ENCODE measurements around the gene PAXIP1.

The PAXIP1 gene

DNA sequence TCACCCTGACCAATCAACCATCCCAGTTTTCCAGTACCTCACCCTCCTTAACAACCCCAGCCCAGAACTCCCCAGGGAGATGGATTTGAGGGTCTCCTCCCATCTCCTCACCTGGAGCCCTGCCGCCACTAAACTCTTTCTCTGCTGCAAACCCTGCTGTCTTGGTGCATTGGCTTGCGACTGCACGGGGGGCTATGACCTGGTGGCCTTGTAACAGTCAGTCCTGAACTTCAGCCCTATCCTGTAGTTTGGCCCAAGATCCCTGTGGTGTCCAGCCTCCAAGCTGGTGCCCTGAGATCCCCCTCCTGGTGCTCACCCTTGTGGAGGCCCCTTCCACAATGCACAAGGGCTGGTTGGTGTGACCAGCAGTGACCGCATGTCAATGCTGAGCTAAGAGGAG, 91.9 kb downstream of the PAXIP1 start:
- H3K27me3 ChIP-seq (replicated peaks), result peaks cover 7% of the 10 kb centered on the region
- H3K27ac ChIP-seq, result no peak overlapping the region
- no peak for TF ChIP-seq CTCF (IDR thresholded peaks at IDR 0.05; ENCODE audit: low read depth, low read length, missing control alignments)
- H3K4me3 ChIP-seq (ENCODE audit: low read depth, low read length), result no peak overlapping the region
- no peaks in the 10 kb centered on the region for H3K36me3 ChIP-seq (replicated peaks)
- no peak for DNase-seq
- in situ Hi-C loops (cut with HindIII; ENCODE audit: low pct_ligation_motif_present, low sequenced_read_pairs), result no loop called here

DNA sequence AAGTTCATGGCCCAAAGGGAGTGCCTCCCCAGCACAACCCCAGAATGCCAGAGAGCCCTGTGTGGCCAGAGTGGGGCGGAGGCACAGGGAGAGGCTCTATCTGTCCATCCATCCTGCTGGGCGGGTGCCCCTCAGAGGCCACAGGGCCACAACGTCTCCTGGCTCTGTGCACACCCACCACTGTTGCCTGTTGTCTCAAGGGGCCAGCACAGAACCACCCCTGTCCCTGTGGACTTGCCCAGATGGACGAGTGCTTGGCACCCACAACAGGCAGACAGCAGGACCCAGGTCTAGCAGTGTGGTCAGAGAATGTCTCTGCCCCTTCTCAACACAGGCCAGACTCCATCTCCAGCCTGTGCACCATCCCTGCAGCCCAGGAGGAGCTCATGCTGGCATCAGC, 92.8 kb downstream of the PAXIP1 start:
- no peak overlapping the region for H3K27ac ChIP-seq
- H3K27me3 ChIP-seq (replicated peaks), result peaks cover 7% of the 10 kb centered on the region
- no peaks in the 10 kb centered on the region for H3K36me3 ChIP-seq (replicated peaks)
- no peak for DNase-seq
- no peak overlapping the region for H3K4me3 ChIP-seq (ENCODE audit: low read depth, low read length)
- no peak for TF ChIP-seq CTCF (IDR thresholded peaks at IDR 0.05; ENCODE audit: low read depth, low read length, missing control alignments)
- in situ Hi-C loops (cut with HindIII; ENCODE audit: low pct_ligation_motif_present, low sequenced_read_pairs), result no loop called here

- Histone ChIP-seq H3K27me3 (replicated peaks) (peaks cover 7% of the 10 kb centered on the region), H3K4me3 (ENCODE audit: low read depth, low read length) (no peak overlapping the region), H3K27ac (no peak overlapping the region), H3K36me3 (replicated peaks) (no peaks in the 10 kb centered on the region)
- no peak for DNase-seq
- in situ Hi-C loops (cut with HindIII; ENCODE audit: low pct_ligation_motif_present, low sequenced_read_pairs), result no loop called here
- TF ChIP-seq CTCF (IDR thresholded peaks at IDR 0.05; ENCODE audit: low read depth, low read length, missing control alignments), result no peak
Measured at GRCh38 chr7:154909241-154910105, 93.5 kb downstream of the PAXIP1 start.

DNA sequence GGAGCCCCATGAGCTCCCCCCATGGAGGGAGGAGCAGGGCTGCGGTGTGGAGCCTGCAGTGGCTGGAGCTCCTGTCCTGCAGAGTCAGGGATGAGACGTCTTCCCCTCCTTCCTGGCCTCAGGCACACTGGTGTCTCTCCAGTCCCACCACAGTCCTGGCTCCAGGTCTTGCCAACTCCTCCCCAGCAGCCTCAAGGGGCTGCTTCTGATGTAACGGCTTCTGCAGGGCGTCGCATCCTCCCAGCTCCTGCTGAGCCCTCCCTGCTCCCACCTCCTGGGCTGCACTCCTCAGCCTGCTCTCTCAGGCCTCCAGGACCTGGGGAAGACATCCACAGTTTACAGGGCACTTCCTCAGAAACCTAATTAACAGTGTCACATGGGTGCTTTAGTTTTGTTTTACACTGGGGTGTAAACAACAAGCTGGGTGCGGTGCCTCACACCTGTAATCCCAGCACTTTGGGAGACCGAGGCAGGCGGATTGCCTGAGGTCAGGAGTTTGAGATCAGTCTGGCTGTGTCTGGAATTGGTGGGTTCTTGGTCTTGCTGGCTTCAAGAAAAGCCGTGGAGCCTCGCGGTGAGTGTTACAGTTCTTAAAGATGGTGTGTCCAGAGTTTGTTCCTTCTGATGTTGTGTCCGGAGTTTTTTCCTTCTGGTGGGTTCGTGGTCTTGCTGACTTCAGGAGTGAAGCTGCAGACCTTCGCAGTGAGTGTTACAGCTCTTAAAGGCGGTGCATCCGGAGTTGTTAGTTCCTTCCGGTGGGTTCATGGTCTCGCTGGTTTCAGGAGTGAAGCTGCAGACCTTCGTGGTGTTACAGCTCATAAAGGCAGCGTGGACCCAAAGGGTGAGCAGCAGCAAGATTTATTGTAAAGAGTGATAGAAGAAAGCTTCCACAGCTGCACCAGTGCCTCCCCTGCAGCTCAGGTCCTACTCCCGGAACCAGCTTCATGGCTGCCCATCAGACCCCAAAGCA, 95.0 kb downstream of the PAXIP1 start:
- no peaks in the 10 kb centered on the region for H3K27me3 ChIP-seq (replicated peaks)
- no peaks in the 10 kb centered on the region for H3K36me3 ChIP-seq (replicated peaks)
- H3K4me3 ChIP-seq (ENCODE audit: low read depth, low read length), result no peak overlapping the region
- DNase-seq, result no peak
- TF ChIP-seq CTCF (IDR thresholded peaks at IDR 0.05; ENCODE audit: low read depth, low read length, missing control alignments), result no peak
- in situ Hi-C loops (cut with HindIII; ENCODE audit: low pct_ligation_motif_present, low sequenced_read_pairs), result no loop called here
- H3K27ac ChIP-seq, result no peak overlapping the region

GRCh38 chr7:154906736-154907355, 96.1 kb downstream of the PAXIP1 start:
- H3K4me3 ChIP-seq (ENCODE audit: low read depth, low read length), result no peak overlapping the region
- TF ChIP-seq CTCF (IDR thresholded peaks at IDR 0.05; ENCODE audit: low read depth, low read length, missing control alignments), result no peak
- no peak for DNase-seq
- no peak overlapping the region for H3K27ac ChIP-seq
- in situ Hi-C loops (cut with HindIII; ENCODE audit: low pct_ligation_motif_present, low sequenced_read_pairs), result no loop called here
- no peaks in the 10 kb centered on the region for H3K36me3 ChIP-seq (replicated peaks)
- H3K27me3 ChIP-seq (replicated peaks), result no peaks in the 10 kb centered on the region
